GM18909 (cell line): ENCODE data around the gene FAM50A.

Experiments used
- ATAC-seq: cut with Tn5 transposase; IDR thresholded peaks from one replicate; pipeline ENCODE4 v1.9.1; 2021; ENCODE audit warnings: mild to moderate bottlenecking; ENCODE audit not compliant: unreplicated experiment, poor library complexity

Gene FAM50A

GRCh38 chrX:154436983-154437752, 6.8 kb upstream of the FAM50A start, which contains the start of gene GDI1:
Gene GDI1, plus strand, starts transcription at chrX:154437154. Its CDS starts 101 bp downstream, at chrX:154437255.
- no peak for ATAC-seq

GRCh38 chrX:154437971-154438893, 5.7 kb upstream of the FAM50A start:
- no peak for ATAC-seq

GRCh38 chrX:154439841-154440240, 4.1 kb upstream of the FAM50A start:
- ATAC-seq, result no peak

GRCh38 chrX:154440623-154441357, 3.2 kb upstream of the FAM50A start:
- no peak for ATAC-seq

- no peak for ATAC-seq
These were observed 2.4 kb upstream of the FAM50A start for GRCh38 chrX:154441564-154441963.

- no peak for ATAC-seq
These were observed 1.8 kb upstream of the FAM50A start for GRCh38 chrX:154441984-154442707.

- no peak for ATAC-seq
These were observed 446 bp upstream of the FAM50A start for GRCh38 chrX:154443479-154443910.

DNA sequence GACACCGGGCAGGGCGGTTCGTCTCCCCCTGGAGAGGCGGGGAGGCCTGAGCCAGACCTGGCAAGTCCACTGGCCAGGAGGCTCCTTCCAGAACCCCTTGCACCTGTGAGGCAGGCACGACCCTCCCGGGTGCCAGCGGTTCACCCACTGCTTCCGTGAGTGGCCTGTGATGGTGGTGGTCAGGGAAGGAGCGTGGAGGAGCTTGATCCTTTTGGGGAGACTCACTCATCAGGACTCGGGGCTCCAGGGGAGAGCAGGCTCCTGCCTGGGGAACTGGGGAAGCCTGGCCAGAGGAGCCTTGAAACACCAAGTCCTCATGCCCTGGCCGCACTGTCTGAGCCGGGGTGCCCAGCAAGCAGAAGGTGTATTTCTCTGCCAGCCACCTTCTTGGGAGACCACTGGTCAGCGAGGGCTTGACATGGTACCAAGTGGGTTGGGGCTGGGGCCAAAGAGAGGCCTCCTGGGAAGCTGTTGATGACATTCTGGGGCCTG, 860 bp downstream of the FAM50A start:
- no peak for ATAC-seq

DNA sequence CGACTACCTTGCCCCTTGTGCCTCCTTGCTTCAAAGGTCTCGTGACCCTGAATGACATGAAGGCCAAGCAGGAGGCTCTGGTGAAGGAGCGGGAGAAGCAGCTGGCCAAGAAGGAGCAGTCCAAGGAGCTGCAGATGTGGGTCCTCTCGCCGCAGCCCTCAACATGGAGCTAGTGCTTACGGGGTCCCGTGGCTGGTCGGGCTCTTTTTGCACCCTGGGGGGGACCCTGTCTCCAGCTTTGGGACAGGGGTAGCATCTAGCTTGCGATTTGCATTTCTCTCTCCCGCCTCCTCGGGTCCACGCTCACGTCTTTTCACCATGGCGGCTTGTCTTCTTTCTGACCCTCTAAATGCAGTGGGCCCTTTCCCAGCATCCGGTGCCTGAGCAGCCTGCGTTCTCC, 1.8 kb downstream of the FAM50A start:
- no peak for ATAC-seq

- no peak for ATAC-seq
These were observed 2.5 kb downstream of the FAM50A start for GRCh38 chrX:154446430-154446829.

DNA sequence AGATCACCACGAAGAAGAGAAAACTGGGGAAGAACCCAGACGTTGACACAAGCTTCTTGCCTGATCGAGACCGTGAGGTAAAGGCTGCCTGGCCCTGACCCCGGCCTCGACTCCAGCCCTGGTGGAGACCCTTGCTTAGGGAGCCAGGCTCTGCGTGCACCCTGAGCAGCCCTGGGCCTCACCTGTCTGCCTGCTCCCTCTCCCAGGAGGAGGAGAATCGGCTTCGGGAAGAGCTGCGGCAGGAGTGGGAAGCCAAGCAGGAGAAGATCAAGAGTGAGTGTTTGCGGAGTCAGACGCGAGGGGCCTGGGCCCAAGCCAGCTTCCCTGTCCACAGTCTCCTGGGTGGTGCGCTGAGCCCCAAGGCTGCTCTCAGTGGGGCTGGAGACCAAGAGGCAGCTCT, 4.5 kb downstream of the FAM50A start:
- ATAC-seq, result no peak

DNA sequence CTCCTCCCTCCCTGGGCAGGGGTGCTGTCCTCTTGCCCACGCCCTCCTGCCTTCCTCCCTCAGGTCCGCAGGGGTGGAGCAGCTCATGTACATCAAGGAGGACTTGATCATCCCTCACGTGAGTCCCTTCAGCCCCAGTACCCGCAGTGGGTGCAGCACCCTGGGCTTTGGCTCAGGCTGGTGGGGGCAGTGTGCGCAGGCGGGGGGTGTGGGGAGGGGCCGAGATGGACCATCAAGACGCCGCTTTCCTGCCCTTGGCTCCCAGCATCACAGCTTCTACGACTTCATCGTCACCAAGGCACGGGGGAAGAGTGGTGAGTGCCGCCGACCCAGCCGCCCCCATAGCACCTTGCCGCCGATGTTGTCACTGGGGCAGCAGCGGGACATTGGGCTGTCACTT, 5.7 kb downstream of the FAM50A start:
- no peak for ATAC-seq

DNA sequence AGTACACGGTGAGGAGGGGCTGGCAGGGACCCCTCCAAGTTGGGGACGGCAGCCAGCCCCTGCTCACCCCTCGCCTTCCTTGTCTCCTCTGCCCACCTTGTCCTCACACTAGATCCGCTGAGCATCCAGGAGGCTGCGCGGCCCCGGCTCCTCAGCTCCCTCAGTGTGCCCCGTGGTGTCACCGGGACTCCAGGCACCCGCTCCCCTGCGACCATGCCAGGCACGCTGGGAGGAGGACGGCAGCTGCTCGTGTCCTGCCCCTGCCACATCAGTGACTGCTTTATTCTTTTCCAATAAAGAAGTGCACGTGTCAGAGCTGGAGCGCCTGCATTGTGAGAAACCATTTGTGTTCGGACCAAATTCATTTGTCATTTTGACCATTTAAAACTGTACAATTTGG, 6.4 kb downstream of the FAM50A start:
- no peak for ATAC-seq

DNA sequence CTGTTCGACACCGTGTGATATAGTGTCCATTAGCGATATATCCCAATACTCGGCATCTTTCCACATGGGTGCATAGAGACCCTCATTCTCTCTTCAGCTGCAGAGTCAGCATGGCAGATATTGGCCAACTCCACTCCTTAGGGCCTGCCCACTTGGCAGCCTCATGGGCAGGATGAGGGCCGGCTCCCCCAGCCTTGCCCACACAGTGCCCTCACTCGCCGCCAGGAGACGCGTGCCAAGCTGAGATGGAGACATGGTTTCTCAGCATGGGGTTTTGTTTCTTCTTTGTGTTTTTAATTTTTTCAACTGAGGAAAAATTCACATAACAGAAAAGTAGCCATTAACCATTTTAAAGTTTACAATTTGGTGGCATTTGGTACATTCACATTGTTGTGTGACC, 8.9 kb downstream of the FAM50A start:
- no peak for ATAC-seq

DNA sequence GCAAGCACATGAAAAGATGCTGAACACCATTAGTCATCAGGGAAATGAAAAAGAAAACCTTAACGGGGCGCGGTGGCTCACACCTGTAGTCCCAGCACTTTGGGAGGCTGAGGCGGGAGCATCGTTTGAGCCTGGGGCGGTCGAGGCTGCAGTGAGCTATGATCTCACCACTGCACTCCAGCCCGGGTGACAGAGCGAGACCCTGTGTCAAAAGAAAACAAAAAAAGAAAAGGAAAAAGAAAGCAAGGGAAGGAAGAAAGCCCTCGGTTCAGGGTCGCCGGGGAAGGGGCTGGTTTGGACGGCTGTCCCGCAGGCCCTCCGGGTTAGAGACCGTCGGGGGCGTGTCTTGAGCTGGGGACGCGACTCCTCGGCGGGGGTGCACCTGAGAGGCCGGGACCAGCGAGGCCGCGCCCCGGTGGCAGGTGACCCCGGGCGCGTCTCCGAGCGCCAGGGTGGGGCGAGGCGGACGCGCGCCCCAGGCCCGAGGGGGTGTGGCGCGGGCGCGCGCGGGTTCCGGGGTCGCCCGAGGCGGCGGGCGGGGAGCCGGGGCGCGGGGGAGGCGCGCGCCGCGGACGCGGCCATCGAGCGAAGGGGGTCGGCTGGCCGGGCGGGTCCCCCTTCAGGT, 13.7 kb downstream of the FAM50A start:
- peak; percentile 41 for ATAC-seq

- peak; percentile 49 for ATAC-seq
These were observed 14.4 kb downstream of the FAM50A start, which contains the start of gene PLXNA3 for GRCh38 chrX:154458116-154458953. Gene PLXNA3, plus strand, starts transcription at chrX:154458281. Its CDS starts 1,903 bp downstream, at chrX:154460184.

GRCh38 chrX:154458954-154459778, 15.2 kb downstream of the FAM50A start:
- no peak for ATAC-seq
